Naive thymus-derived CD8-positive, alpha-beta T cell (primary cell): ENCODE measurements around the gene HIVEP1. TPM values are rescaled to one million over a fixed set of nuclear protein-coding genes. Genes with fewer than 3 reads are reported as not detected.

Source experiments
- ATAC-seq, 2 donors: fragments of 150-1000 bp; cut with Tn5 transposase in 1 of 2; sonication (Bioruptor Pico), chemical (Tn5 transposase) in 1 of 2; 1 replicate in 1 of 2; 2 replicates in 1 of 2; pipeline ENCODE4 v1.10.0; 2021; ENCODE audit warnings: mild to moderate bottlenecking in 2 of 2, moderate library complexity in 2 of 2
- POLR2A ChIA-PET: fragments of 350-600 bp; sonication (Branson Sonifier 250); formaldehyde crosslinking; loops from one replicate; lab custom pipeline; 2021; ENCODE audit warnings: antibody characterized with exemption; lab: Charles Lee
- DNase-seq, 10 donors: peaks; one replicate each; pipeline versions ENCODE4 v3.0.0 to v3.0.0-alpha.2; 2020 to 2022
- H3K27ac Mint-ChIP-seq, 10 donors: one replicate each; pipeline ENCODE4 v1.8.0; 2020 to 2022; ENCODE audit warnings: mild to moderate bottlenecking in 10 of 10, mixed read lengths in 10 of 10, moderate library complexity in 4 of 10, inconsistent platforms in 1 of 10
- H3K27me3 Mint-ChIP-seq, 5 donors: one replicate each; pipeline ENCODE4 v1.8.0; 2021 to 2022; ENCODE audit warnings: mixed read lengths in 5 of 5
- H3K36me3 Mint-ChIP-seq, 3 donors: one replicate each; pipeline ENCODE4 v1.8.0; 2020 to 2022; ENCODE audit warnings: mixed read lengths in 3 of 3, mild to moderate bottlenecking in 2 of 3, inconsistent platforms in 1 of 3
- H3K4me1 Mint-ChIP-seq, 4 donors: one replicate each; pipeline ENCODE4 v1.8.0; 2021 to 2022; ENCODE audit warnings: mixed read lengths in 4 of 4
- H3K4me3 Mint-ChIP-seq, 10 donors: one replicate each; pipeline ENCODE4 v1.8.0; 2020 to 2022; ENCODE audit warnings: mild to moderate bottlenecking in 10 of 10, mixed read lengths in 10 of 10, moderate library complexity in 6 of 10, inconsistent platforms in 1 of 10
- H3K9me3 Mint-ChIP-seq, 9 donors: one replicate each; pipeline ENCODE4 v1.8.0; 2020 to 2022; ENCODE audit warnings: mixed read lengths in 9 of 9, mild to moderate bottlenecking in 3 of 9, inconsistent platforms in 1 of 9, moderate library complexity in 1 of 9
- polyA plus RNA-seq, 3 donors: library from polyadenylated mRNA; unstranded; fragments of 300-500 nt; fragmentation: Illumina TruSeq; gene quantifications; one replicate each; pipeline ENCODE4 v1.2.3, GENCODE V29; 2021
- total RNA-seq, 8 experiments: library from RNA in 2 of 8; stranded (reverse) in 2 of 8; gene quantifications; one replicate each; pipeline ENCODE4 v1.2.3 and lab custom pipeline; 2021 to 2026

The HIVEP1 gene
- total and polyA plus RNA-seq, 5 experiments from 2014 or later, result 6.5 to 32.6 (median 12.6) TPM

GRCh38 chr6:12024216-12024615, 12.1 kb downstream of the HIVEP1 start:
- POLR2A ChIA-PET, result interaction anchor here (0.7 kb wide), 1 partner anchor 1295 kb away, joined by 4 read pairs; no protein-coding TSS in a partner anchor
- no peak for DNase-seq

GRCh38 chr6:12024699-12025434, 12.8 kb downstream of the HIVEP1 start:
- Mint-ChIP-seq H3K4me1 (peaks cover 26 to 64% (median 60%) of the 10 kb centered on the region in 4 donors), H3K27ac (peak overlapping the region in 3 of 10 donors; percentile 22 to 80 (median 22)), H3K4me3 (peak overlapping the region in 4 of 10 donors; percentile 2 to 33 (median 13)), H3K27me3 (no peaks in the 10 kb centered on the region), H3K9me3 (peaks cover 0 to 18% (median 8%) of the 10 kb centered on the region in 9 donors), H3K36me3 (peaks cover 13 to 54% (median 49%) of the 10 kb centered on the region in 3 donors)
- ATAC-seq, result no peak
- POLR2A ChIA-PET, result no interaction called here
- DNase-seq, result no peak

More at GRCh38 chr6:12024216-12024615, 12.1 kb downstream of the HIVEP1 start:
- H3K27me3 Mint-ChIP-seq, result no peaks in the 10 kb centered on the region
- H3K9me3 Mint-ChIP-seq, result peaks cover 0 to 11% (median 3%) of the 10 kb centered on the region in 9 donors
- peaks cover 32 to 70% (median 66%) of the 10 kb centered on the region in 4 donors for H3K4me1 Mint-ChIP-seq
- H3K27ac Mint-ChIP-seq, result peak overlapping the region in 2 of 10 donors; percentile 22
- peak overlapping the region in 2 of 10 donors; percentile 0 to 33 for H3K4me3 Mint-ChIP-seq
- peaks cover 8 to 55% (median 45%) of the 10 kb centered on the region in 3 donors for H3K36me3 Mint-ChIP-seq
- ATAC-seq, result no peak

GRCh38 chr6:12026120-12026519, 14.0 kb downstream of the HIVEP1 start:
- ATAC-seq, result no peak
- Mint-ChIP-seq H3K4me3 (peak overlapping the region in 9 of 10 donors; percentile 16 to 72 (median 38)), H3K36me3 (peaks cover 21 to 54% (median 52%) of the 10 kb centered on the region in 3 donors), H3K27me3 (no peaks in the 10 kb centered on the region), H3K4me1 (peaks cover 21 to 59% (median 54%) of the 10 kb centered on the region in 4 donors), H3K27ac (peak overlapping the region in 8 of 10 donors; percentile 4 to 83 (median 51)), H3K9me3 (peaks cover 2 to 29% (median 21%) of the 10 kb centered on the region in 9 donors)
- POLR2A ChIA-PET, result no interaction called here
- no peak for DNase-seq

- H3K9me3 Mint-ChIP-seq, result peaks cover 2 to 32% (median 22%) of the 10 kb centered on the region in 9 donors
- POLR2A ChIA-PET, result no interaction called here
- H3K4me3 Mint-ChIP-seq, result peak overlapping the region in 1 of 10 donors; percentile 37
- H3K27ac Mint-ChIP-seq, result no peak overlapping the region
- H3K4me1 Mint-ChIP-seq, result peaks cover 21 to 60% (median 52%) of the 10 kb centered on the region in 4 donors
- no peaks in the 10 kb centered on the region for H3K27me3 Mint-ChIP-seq
- ATAC-seq (no peak), DNase-seq (no peak)
- H3K36me3 Mint-ChIP-seq, result peaks cover 23 to 49% (median 49%) of the 10 kb centered on the region in 3 donors
These were observed 14.7 kb downstream of the HIVEP1 start for GRCh38 chr6:12026833-12027232.

GRCh38 chr6:12028213-12028612, 16.1 kb downstream of the HIVEP1 start:
- no peak for DNase-seq
- POLR2A ChIA-PET, result no interaction called here
- peak overlapping the region in 1 of 10 donors; percentile 19 for H3K4me3 Mint-ChIP-seq
- peaks cover 24 to 62% (median 56%) of the 10 kb centered on the region in 4 donors for H3K4me1 Mint-ChIP-seq
- no peak overlapping the region for H3K27ac Mint-ChIP-seq
- H3K27me3 Mint-ChIP-seq, result no peaks in the 10 kb centered on the region
- ATAC-seq, result no peak
- H3K36me3 Mint-ChIP-seq, result peaks cover 23 to 46% (median 44%) of the 10 kb centered on the region in 3 donors
- peaks cover 2 to 32% (median 22%) of the 10 kb centered on the region in 9 donors for H3K9me3 Mint-ChIP-seq

GRCh38 chr6:12029979-12030737, 18.0 kb downstream of the HIVEP1 start:
- H3K4me1 Mint-ChIP-seq, result peaks cover 32 to 68% (median 63%) of the 10 kb centered on the region in 4 donors
- no peaks in the 10 kb centered on the region for H3K27me3 Mint-ChIP-seq
- ATAC-seq, result no peak
- no peak overlapping the region for H3K4me3 Mint-ChIP-seq
- H3K27ac Mint-ChIP-seq, result peak overlapping the region in 2 of 10 donors; percentile 28 to 33
- POLR2A ChIA-PET, result interaction anchor here (0.5 to 1.3 kb wide), 2 partner anchors 10 to 13 kb away, joined by 3 to 4 read pairs; no protein-coding TSS in a partner anchor
- peaks cover 23 to 43% (median 41%) of the 10 kb centered on the region in 3 donors for H3K36me3 Mint-ChIP-seq
- DNase-seq, result no peak
- peaks cover 2 to 32% (median 22%) of the 10 kb centered on the region in 9 donors for H3K9me3 Mint-ChIP-seq

GRCh38 chr6:12030993-12031550, 19.0 kb downstream of the HIVEP1 start:
- peaks cover 31 to 67% (median 58%) of the 10 kb centered on the region in 4 donors for H3K4me1 Mint-ChIP-seq
- DNase-seq (no peak), ATAC-seq (no peak)
- peak overlapping the region in 2 of 10 donors; percentile 3 to 30 for H3K4me3 Mint-ChIP-seq
- H3K9me3 Mint-ChIP-seq, result peaks cover 2 to 32% (median 22%) of the 10 kb centered on the region in 9 donors
- H3K27ac Mint-ChIP-seq, result peak overlapping the region in 4 of 10 donors; percentile 29 to 73 (median 48)
- POLR2A ChIA-PET, result interaction anchor here (1.3 kb wide), 1 partner anchor 14 kb away, joined by 3 read pairs; no protein-coding TSS in a partner anchor
- H3K36me3 Mint-ChIP-seq, result peaks cover 23 to 42% (median 36%) of the 10 kb centered on the region in 3 donors
- no peaks in the 10 kb centered on the region for H3K27me3 Mint-ChIP-seq

GRCh38 chr6:12032783-12033573, 20.9 kb downstream of the HIVEP1 start:
- POLR2A ChIA-PET, result no interaction called here
- Mint-ChIP-seq H3K36me3 (peaks cover 17 to 34% (median 31%) of the 10 kb centered on the region in 3 donors), H3K27ac (peak overlapping the region in 3 of 10 donors; percentile 11 to 33 (median 19)), H3K4me3 (peak overlapping the region in 2 of 10 donors; percentile 12 to 15), H3K9me3 (peaks cover 2 to 29% (median 22%) of the 10 kb centered on the region in 9 donors), H3K4me1 (peaks cover 35 to 68% (median 60%) of the 10 kb centered on the region in 4 donors), H3K27me3 (no peaks in the 10 kb centered on the region)
- DNase-seq (no peak), ATAC-seq (no peak)

- ATAC-seq (no peak), DNase-seq (no peak)
- Mint-ChIP-seq H3K27ac (peak overlapping the region in 1 of 10 donors; percentile 9), H3K4me3 (no peak overlapping the region), H3K9me3 (peaks cover 2 to 25% (median 20%) of the 10 kb centered on the region in 9 donors), H3K4me1 (peaks cover 37 to 73% (median 62%) of the 10 kb centered on the region in 4 donors), H3K36me3 (peaks cover 17 to 26% (median 24%) of the 10 kb centered on the region in 3 donors), H3K27me3 (no peaks in the 10 kb centered on the region)
- POLR2A ChIA-PET, result no interaction called here
These were observed 21.7 kb downstream of the HIVEP1 start for GRCh38 chr6:12033770-12034169.

GRCh38 chr6:12034349-12034748, 22.2 kb downstream of the HIVEP1 start:
- Mint-ChIP-seq H3K27ac (peak overlapping the region in 4 of 10 donors; percentile 9 to 68 (median 28)), H3K4me3 (peak overlapping the region in 1 of 10 donors; percentile 6), H3K27me3 (no peaks in the 10 kb centered on the region), H3K9me3 (peaks cover 2 to 21% (median 17%) of the 10 kb centered on the region in 9 donors), H3K36me3 (peaks cover 14 to 21% (median 18%) of the 10 kb centered on the region in 3 donors), H3K4me1 (peaks cover 40 to 79% (median 68%) of the 10 kb centered on the region in 4 donors)
- POLR2A ChIA-PET, result no interaction called here
- DNase-seq (no peak), ATAC-seq (no peak)

- peaks cover 44 to 82% (median 73%) of the 10 kb centered on the region in 4 donors for H3K4me1 Mint-ChIP-seq
- peaks cover 11 to 18% (median 13%) of the 10 kb centered on the region in 3 donors for H3K36me3 Mint-ChIP-seq
- no peak overlapping the region for H3K4me3 Mint-ChIP-seq
- peak overlapping the region in 5 of 10 donors; percentile 14 to 77 (median 50) for H3K27ac Mint-ChIP-seq
- POLR2A ChIA-PET, result no interaction called here
- H3K27me3 Mint-ChIP-seq, result no peaks in the 10 kb centered on the region
- no peak for DNase-seq
- ATAC-seq, result no peak
- H3K9me3 Mint-ChIP-seq, result peaks cover 2 to 16% (median 15%) of the 10 kb centered on the region in 9 donors
These were observed 22.7 kb downstream of the HIVEP1 start for GRCh38 chr6:12034837-12035236.
